OCI-M2 (cell line): Measurements from ENCODE around the gene TBK1.

ENCODE experiments used
- DNase-seq: peaks from one replicate; lab custom pipeline; 2025; ENCODE audit not compliant: unreplicated experiment; lab: John Stamatoyannopoulos, UW

The TBK1 gene

GRCh38 chr12:64450711-64451486 is 1.0 kb upstream of the TBK1 start:
- no peak for DNase-seq

DNA sequence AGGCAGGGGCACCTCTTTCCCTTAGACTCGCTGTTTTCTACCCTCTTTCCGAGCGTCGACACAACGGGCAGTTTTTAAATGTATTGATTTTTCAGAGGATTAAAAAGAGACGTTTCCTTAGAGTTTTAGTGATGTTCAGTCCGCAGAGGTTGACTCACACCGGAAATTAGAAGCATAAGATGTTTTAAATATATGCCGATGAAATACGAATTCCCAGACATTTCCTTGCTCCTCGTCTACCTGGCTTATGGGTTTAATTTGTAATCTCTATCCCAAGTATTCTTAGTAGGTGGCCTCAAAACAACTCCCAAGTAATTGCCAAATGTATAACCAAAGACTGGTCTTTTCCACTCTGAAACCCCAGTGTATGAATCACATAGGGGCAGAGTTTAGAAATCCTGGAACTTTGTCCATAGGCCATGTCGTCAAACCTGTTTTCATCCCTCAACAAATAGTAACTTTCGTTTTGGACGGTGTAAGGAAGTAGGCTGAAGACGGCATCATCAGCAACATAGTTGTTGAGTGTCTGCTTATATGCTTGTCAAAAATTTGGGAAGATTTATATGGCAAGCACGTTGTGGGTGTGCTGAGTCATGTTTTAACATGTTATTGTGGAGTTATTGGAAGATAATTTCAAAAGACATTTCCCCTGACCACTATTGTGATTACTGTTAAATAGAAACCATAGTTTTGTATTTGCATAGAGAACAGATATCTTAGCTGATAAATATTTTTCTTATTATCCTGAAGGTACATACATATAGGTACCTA is 824 bp downstream of the TBK1 start:
- DNase-seq, result peak; percentile 15

- no peak for DNase-seq
These were observed 3.6 kb downstream of the TBK1 start for GRCh38 chr12:64455506-64455905.

DNA sequence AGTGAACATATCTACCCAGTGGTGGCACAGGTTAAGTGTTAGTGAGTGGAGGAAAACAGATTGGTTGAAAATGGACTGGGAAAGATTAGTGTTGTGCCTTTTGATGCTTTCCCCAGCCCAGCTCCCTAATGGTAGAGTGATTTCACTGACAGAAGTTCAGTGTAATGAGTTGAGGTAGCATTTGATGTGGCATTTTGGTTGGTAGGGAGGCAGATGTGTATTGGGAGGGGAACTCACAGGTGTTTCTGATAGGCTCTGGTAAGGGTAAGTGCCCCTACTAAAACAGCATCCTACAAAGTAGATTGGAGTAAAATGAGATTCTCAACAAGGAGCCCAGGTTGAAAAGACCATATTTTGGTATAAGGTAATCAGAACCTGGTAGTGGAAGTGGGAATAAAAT is 4.2 kb downstream of the TBK1 start:
- DNase-seq, result no peak

GRCh38 chr12:64457032-64457431 is 5.1 kb downstream of the TBK1 start:
- peak; percentile 43 for DNase-seq

DNA sequence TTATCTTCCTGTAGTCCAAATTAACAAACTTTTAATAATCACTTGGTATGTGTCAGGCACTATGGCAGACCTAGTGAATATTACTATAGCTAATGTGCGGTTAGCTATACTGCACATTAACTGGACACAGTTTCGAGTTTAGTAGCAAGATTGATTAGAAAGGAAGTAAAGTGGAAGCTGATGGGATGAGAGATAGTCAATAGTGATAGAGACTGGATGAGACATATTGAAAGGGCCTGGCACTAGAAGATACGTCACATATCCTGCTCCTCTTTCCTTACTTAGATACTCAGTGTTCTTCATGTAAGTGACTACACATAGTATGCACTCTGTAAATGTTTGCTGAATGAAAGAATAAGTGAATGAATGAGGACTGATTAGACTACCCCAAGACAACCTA is 5.5 kb downstream of the TBK1 start:
- DNase-seq, result no peak

- no peak for DNase-seq
These were observed 6.0 kb downstream of the TBK1 start for GRCh38 chr12:64457923-64458322.

GRCh38 chr12:64459394-64459891 is 7.5 kb downstream of the TBK1 start:
- DNase-seq, result no peak

DNA sequence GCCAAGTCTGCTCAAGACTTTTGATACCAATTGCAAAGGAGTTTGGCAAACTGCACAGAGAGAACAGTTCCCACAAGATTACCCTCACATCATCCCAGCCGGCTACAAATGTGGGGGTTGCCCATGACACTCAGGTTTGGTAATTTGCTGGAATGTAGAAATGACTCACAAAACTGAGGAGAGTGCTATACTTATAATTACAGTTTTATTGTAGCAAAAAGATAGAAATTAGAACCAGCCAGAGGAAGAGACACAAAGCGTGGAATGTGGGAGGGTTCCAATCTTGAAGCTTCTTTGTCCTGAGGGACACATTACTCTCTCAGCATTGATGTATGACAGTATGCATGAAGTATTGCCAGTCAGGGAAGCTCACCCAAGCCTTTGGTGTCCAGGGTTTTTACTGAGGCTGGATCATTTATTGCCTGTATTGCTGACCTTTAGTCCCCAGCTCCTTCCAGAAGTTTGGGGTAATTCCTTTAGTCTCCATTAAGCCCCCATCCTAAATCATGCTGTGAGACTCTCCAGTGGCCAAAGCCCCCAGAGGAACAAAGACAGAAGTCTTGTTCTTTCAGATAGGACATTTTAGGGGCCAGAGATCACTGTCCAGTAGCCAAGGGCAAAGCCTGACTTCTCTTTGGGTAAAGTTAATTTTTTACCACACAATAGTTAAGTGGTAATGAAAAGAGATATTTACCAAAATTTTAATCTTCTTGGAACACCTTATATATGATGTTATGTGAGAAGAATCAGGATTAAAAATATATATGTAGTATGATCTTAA is 9.9 kb downstream of the TBK1 start:
- no peak for DNase-seq

GRCh38 chr12:64466178-64466577 is 14.3 kb downstream of the TBK1 start:
- no peak for DNase-seq

DNA sequence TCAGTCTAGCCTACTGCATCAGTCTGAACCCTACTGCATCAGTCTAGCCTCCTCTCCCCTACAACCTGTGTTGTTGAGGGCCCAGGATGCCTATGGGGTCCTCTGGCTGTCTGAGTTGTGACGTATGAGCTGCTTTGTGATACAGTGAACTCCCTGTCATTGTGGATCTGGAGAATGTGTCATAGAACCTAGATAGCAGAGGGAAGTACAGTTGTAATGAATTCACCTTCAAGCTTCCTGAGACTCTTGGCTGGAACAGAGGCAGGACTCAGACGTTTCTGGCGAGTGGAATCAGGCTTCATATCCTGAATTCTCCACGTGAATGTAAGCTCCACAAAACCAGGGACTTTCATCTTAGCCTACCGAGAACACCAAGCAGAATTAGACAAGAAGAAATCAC is 17.0 kb downstream of the TBK1 start:
- no peak for DNase-seq

DNA sequence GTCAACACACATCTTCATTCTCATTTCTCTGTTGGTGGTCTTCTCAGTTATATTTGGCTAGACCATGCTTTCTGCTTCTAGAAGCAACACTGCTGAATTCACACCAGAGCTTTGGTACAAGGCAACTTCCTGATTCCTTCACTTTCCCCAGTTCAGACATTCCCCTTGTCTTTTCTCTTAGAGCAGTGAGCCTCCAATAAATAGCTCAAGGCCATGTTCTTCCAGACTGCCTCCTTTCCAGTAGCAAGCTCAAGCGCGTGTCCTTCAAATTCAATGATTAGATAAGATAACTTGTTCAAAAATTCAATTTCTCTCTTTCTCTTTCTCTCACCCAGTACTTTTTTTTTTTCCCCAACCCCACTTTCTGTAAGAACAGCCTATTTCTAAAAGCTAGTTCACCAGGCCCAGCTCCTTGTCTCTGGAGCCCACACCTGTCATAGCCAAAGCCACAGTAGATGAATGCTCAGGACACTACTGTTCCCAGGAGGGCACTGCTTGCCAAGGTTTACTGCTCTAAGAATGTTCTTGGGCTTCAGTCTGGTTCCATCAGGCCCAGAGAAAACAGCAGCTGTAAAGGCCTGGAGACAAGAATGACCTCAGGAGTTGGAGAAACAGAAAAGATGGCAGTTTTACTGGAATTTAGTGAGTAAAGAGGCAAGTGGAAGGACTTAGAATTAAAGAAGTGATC is 17.7 kb downstream of the TBK1 start:
- no peak for DNase-seq

- DNase-seq, result no peak
These were observed 18.6 kb downstream of the TBK1 start for GRCh38 chr12:64470495-64470894.

DNA sequence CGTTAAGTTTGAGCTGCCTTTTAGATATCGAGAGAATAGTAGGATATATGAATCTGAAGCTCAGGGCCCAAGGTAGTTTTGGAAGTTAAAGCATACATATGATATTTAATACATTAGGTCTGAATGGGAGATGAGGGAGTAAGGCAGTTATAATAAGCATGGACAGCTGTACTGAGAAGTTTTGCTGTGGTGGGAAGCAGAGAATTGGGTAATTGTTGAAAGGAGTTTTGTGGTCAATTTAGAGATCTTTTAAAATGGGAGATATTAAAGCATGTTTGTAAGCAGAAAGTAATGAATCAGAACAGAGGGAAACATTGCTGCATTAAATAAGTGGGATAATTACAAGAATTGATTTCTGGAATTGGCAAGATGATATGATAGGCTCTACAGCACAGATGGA is 21.3 kb downstream of the TBK1 start:
- DNase-seq, result no peak

DNA sequence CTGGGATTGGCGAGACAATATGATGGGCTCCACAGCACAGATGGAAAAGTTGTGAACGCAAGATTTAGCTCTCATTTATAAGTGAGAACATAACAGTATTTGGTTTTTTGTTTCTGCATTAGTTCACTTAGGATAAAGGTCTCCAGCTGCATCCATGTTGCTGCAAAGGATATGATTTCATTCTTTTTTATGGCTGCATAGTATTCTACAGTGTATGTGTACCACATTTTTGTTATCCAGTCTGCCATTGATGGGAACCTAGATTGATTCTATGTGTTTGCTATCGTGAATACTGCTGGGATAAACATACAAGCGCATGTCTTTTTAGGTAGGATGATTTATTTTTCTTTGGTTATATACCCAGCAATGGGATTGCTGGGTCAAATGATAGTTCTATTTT is 23.6 kb downstream of the TBK1 start:
- no peak for DNase-seq

DNA sequence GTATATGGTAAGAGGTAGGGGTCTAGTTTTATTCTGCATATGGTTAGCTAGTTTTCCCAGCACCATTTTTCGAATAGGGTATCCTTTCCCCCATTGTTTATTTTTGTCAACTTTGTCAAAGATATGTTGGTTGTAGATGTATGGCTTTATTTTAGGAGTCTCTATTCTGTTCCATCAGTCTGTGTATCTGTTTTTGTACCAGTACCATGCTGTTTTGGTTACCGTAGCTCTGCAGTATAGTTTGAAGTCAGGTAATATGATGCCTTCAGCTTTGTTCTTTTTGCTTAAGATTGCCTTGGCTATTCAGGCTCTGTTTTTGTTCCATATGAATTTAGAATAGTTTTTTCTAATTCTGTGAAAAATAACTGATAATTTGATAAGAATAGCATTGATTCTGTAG is 24.9 kb downstream of the TBK1 start:
- no peak for DNase-seq

GRCh38 chr12:64478661-64479060 is 26.7 kb downstream of the TBK1 start:
- DNase-seq, result no peak

GRCh38 chr12:64480148-64480547 is 28.2 kb downstream of the TBK1 start:
- no peak for DNase-seq

GRCh38 chr12:64486657-64487056 is 34.7 kb downstream of the TBK1 start:
- no peak for DNase-seq

GRCh38 chr12:64491718-64492117 is 39.8 kb downstream of the TBK1 start:
- DNase-seq, result no peak

GRCh38 chr12:64493513-64493912 is 41.6 kb downstream of the TBK1 start:
- DNase-seq, result no peak
